Ascending aorta (tissue), 2 donors: ENCODE measurements around the gene DDX20. TPM values are rescaled to one million over a fixed set of nuclear protein-coding genes. Genes with fewer than 3 reads are reported as not detected.

Source experiments
- DNase-seq, 2 donors: peaks; one replicate each; pipeline ENCODE4 v3.0.0-alpha.2; 2019; ENCODE audit warnings: low spot score in 2 of 2
- H3K27ac ChIP-seq, 2 donors: fragments of 200-600 bp; sonication (generic); one replicate each; pipeline ENCODE4 v1.5.1; 2016 to 2017; ENCODE audit warnings: mild to moderate bottlenecking in 1 of 2
- H3K27me3 ChIP-seq: fragments of 200-600 bp; sonication (generic); one replicate; pipeline ENCODE4 v1.5.1; 2017
- H3K36me3 ChIP-seq, 2 donors: fragments of 200-600 bp; sonication (generic); one replicate each; pipeline ENCODE4 v1.5.1; 2016
- H3K4me1 ChIP-seq, 2 donors: fragments of 200-600 bp; sonication (generic); one replicate each; pipeline ENCODE4 v1.5.1; 2016 to 2017; ENCODE audit warnings: mild to moderate bottlenecking in 1 of 2
- H3K4me3 ChIP-seq, 2 donors: fragments of 200-600 bp; sonication (generic); one replicate each; pipeline ENCODE4 v1.5.1; 2016 to 2017; ENCODE audit warnings: mild to moderate bottlenecking in 1 of 2
- H3K9me3 ChIP-seq, 2 donors: fragments of 200-600 bp; sonication (generic); one replicate each; pipeline ENCODE4 v1.5.1; 2016
- CTCF ChIP-seq, 3 experiments: fragments of 200-600 bp in 2 of 3; fragments of 450-650 bp in 1 of 3; sonication (generic) in 2 of 3; IDR thresholded peaks; one replicate each; pipeline ENCODE4 v1.5.1; 2016 to 2019; ENCODE audit warnings: antibody characterized with exemption in 3 of 3, mild to moderate bottlenecking in 1 of 3, moderate library complexity in 1 of 3
- intact Hi-C: fragments of 100-400 bp; cut with DNase I; formaldehyde crosslinking; loops from one replicate; pipeline ENCODE4 v1.15.1; 2023
- total RNA-seq: library from RNA; depleted of rRNA; stranded (reverse); fragments of >200 nt; gene quantifications from one replicate; pipeline ENCODE4 v1.1.0, GENCODE V29; 2016

Gene DDX20
- total RNA-seq, 1 donor from 2014 or later = 11.3 TPM

- peaks cover 39 to 58% of the 10 kb centered on the region in 2 donors for H3K36me3 ChIP-seq
- no peaks in the 10 kb centered on the region for H3K27me3 ChIP-seq
- H3K27ac ChIP-seq = no peak overlapping the region
- H3K4me3 ChIP-seq = no peak overlapping the region
- TF ChIP-seq CTCF (IDR thresholded peaks at IDR 0.05) = no peak
- no peak for DNase-seq
- no peaks in the 10 kb centered on the region for H3K9me3 ChIP-seq
- H3K4me1 ChIP-seq = peaks cover 0 to 2% of the 10 kb centered on the region in 2 donors
- intact Hi-C loops = no loop called here
Observed at GRCh38 chr1:111761717-111762116, 6.0 kb downstream of the DDX20 start.

DNA sequence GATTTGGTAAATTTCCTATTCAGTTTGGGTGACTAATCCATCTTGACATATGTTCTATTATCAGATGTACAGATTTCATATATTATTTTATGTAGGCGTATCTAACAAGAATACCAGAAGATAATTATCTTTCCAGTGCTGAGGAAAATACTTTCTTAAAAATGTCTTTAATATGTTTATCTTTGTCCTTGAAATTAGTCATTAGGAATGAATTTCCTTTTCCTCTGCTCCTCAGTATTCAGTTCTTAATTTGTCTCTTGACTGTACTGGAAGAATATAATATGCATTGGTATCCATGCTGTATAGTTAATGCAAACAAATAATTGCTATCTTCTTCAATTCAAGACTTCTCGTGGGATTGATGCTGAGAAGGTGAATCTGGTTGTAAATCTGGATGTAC is 6.6 kb downstream of the DDX20 start:
- H3K27ac ChIP-seq = no peak overlapping the region
- H3K27me3 ChIP-seq = no peaks in the 10 kb centered on the region
- no peaks in the 10 kb centered on the region for H3K4me1 ChIP-seq
- H3K4me3 ChIP-seq = no peak overlapping the region
- TF ChIP-seq CTCF (IDR thresholded peaks at IDR 0.05) = no peak
- H3K36me3 ChIP-seq = peaks cover 40 to 64% of the 10 kb centered on the region in 2 donors
- no peaks in the 10 kb centered on the region for H3K9me3 ChIP-seq
- intact Hi-C loops = no loop called here
- no peak for DNase-seq

DNA sequence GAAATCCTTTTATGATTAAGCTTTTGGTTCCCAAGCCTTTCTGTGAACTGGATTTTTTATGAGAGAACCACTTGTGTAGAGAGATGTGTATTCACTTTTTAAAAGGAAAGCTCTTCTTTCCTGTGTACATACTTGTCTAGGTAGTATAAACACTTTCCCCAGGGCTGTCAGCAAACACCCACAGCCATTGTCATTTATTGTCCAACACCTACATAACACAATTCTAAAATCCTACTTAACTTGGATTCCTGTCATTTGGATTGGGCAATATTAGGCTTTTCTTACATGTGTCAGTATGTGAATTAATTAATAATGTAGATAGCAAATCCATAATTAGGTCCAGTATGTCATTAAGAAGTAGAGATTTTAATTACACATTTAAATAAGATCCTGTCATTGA is 12.3 kb downstream of the DDX20 start:
- Histone ChIP-seq H3K36me3 (peaks cover 33 to 38% of the 10 kb centered on the region in 2 donors), H3K4me1 (no peaks in the 10 kb centered on the region), H3K27ac (no peak overlapping the region), H3K4me3 (no peak overlapping the region), H3K9me3 (no peaks in the 10 kb centered on the region), H3K27me3 (no peaks in the 10 kb centered on the region)
- TF ChIP-seq CTCF (IDR thresholded peaks at IDR 0.05) = no peak
- no peak for DNase-seq
- intact Hi-C loops = no loop called here

DNA sequence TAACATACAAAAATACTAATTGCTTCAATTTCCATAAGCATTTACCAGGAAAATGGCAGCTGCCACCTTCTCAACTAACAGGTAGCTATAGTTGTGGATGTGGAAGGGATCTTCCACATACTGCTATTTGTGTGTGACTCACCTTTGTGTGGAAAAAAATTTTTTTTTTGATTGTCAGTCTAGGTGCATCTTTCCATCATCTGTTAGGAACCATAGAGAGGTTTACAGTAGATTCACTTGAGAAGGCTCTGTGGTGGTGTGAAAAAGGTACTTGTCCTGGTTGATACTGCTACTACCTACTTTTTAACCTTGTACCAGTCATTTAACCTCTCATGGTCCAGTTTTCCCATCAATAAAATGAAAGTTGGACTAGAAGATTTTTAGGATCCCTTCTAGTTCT is 12.9 kb downstream of the DDX20 start:
- no peaks in the 10 kb centered on the region for H3K9me3 ChIP-seq
- no peak overlapping the region for H3K27ac ChIP-seq
- no peak for DNase-seq
- H3K36me3 ChIP-seq = peaks cover 27 to 32% of the 10 kb centered on the region in 2 donors
- no peak overlapping the region for H3K4me3 ChIP-seq
- H3K4me1 ChIP-seq = no peaks in the 10 kb centered on the region
- no peak for TF ChIP-seq CTCF (IDR thresholded peaks at IDR 0.05)
- intact Hi-C loops = loop anchor here (1.0 kb wide), 1 partner anchor 286 kb away; no protein-coding TSS in a partner anchor
- no peaks in the 10 kb centered on the region for H3K27me3 ChIP-seq

GRCh38 chr1:111769517-111770146 is 13.9 kb downstream of the DDX20 start:
- intact Hi-C loops = loop anchor here (1.0 to 10.0 kb wide), 2 partner anchors 287 to 545 kb away; partner anchors contain the start of gene CHI3L2
- Histone ChIP-seq H3K9me3 (no peaks in the 10 kb centered on the region), H3K4me1 (no peaks in the 10 kb centered on the region), H3K4me3 (no peak overlapping the region), H3K27me3 (no peaks in the 10 kb centered on the region), H3K36me3 (peaks cover 22 to 26% of the 10 kb centered on the region in 2 donors), H3K27ac (no peak overlapping the region)
- no peak for DNase-seq
- peak; percentile 67 to 86 (median 80) for TF ChIP-seq CTCF (IDR thresholded peaks at IDR 0.05)
